GM18867 (cell line): ENCODE measurements around the gene ST6GAL1.
"Not testable (repeated sequence)": the region's sequence is repeated elsewhere in the genome, so short reads cannot be mapped to it uniquely, and the experiment has no call there.

Source experiments
- ATAC-seq: cut with Tn5 transposase; IDR thresholded peaks from one replicate; pipeline ENCODE4 v1.9.1; 2021; ENCODE audit warnings: mild to moderate bottlenecking, moderate library complexity; ENCODE audit not compliant: unreplicated experiment

ST6GAL1 gene

DNA sequence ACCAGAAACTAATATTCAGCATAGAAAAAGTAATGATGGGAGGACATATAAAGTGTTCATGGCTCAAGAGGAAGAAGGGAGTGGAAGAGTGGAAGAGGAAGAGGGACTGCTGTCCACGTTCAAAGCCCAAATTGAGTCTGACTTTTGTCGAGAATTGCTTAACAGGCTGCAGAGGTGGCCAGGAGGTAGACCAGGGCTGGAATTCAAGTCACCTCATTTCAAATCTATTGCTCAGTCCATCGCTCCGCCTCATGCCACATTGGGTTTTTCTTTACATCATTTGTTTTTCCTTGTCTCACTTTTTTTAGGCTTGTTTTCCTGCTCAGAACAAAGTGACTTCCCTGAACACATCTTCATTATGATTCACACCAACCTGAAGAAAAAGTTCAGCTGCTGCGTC, 112.0 kb downstream of the ST6GAL1 start:
- no peak for ATAC-seq

DNA sequence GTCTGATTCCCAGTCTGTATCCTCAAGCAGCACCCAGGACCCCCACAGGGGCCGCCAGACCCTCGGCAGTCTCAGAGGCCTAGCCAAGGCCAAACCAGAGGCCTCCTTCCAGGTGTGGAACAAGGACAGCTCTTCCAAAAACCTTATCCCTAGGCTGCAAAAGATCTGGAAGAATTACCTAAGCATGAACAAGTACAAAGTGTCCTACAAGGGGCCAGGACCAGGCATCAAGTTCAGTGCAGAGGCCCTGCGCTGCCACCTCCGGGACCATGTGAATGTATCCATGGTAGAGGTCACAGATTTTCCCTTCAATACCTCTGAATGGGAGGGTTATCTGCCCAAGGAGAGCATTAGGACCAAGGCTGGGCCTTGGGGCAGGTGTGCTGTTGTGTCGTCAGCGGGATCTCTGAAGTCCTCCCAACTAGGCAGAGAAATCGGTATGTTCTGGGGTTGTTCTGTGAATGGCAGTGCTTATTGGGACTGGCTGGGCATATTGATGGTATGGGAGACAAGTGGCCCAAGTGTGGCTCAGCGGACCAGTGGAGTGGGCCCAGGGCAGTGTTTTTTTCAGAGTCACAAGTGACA, 112.6 kb downstream of the ST6GAL1 start:
- no peak for ATAC-seq

GRCh38 chr3:187044206-187044605, 113.9 kb downstream of the ST6GAL1 start:
- peak; percentile 59 for ATAC-seq

DNA sequence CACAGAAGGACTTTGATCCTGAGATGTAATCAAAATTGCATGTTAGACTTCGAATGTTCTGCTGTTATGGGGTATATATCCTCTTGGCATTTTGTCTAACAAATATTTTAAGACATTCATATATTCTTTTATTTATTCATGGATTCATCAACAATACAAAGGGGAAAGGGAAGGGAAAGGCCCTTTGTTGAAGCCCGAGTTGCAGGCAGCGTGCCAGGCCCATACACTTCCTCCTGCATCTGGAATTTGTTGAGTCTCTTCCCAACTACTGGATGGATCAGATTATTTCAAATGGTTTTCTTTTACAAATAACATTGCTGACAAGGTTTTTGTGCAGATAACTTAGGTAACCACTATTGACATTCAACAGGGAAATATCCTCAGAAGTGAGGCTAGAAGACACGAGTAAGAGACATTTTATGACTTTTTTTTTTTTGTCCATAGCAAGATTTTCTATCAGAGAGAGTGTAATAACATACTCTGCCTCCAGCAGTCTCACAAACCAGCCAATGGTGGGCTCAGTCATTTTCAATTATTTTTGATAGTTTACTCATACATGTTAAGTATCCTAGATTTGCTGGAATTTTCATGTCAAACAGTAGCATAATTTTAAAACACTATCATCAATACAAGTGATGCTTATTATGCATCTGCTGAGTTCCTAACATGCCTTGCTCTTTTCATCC, 114.7 kb downstream of the ST6GAL1 start:
- ATAC-seq = no peak

DNA sequence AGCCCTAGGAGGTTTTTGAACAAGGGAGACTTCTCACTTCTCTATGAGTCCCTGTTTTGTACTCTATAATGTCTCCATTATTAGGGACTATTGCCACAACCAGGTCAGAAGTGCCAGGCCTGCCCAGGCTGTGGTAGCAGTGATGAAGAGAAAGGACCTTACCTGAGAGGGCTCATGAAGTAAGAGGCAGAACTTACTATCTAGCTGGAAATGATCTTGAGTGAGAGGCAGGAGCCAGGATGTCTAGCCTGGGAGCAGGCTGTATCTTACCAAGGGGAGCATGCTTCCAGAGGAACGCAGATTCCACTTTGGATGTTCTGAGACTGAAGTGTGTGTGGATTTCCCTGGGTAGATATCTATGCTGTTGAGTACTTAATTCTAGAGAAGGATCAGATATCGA, 115.7 kb downstream of the ST6GAL1 start:
- ATAC-seq = no peak

DNA sequence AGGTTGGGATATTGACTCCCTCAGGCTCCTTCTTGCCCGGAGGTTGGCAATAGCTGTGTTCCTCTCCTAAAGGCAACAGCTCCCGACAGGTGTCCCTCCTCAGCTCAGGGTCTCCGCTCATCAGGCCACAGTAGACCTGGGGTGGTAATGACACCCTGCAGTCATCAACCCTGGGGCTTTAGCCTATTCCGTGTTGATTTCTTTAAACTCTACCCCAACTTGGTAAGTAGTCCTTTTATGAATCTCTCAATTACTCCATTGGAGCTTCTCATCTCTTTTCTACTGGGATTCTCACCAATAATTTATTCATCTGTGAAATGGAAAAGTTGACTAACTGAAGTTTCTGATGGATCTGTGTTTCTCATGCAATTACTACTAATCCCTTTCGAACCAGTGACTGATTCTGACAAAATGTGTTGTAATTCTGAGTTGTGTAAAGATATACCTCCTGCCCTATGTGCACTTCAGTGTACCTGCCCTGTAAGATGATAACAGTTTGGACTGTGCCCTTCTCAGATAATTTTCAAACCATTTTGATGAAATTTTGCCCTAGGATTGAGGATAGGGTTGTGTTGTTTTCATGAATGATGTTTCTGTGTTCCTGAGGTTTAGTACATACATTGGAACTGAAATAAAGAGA, 119.3 kb downstream of the ST6GAL1 start:
- no peak for ATAC-seq

DNA sequence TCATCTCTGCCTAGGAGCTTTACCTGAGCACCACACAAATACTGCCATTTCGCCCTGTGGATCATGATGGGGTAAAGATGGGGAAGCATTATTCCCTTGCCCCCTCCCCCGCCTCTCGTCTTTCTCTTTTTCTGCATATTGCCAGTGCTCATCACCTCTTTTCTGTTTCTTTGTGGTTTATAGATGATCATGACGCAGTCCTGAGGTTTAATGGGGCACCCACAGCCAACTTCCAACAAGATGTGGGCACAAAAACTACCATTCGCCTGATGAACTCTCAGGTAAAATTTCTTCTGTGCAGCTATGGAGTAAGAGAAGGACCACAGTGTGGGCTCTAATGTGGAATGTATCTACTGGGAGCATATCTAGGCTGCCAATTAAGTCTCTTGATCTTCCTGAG, 120.7 kb downstream of the ST6GAL1 start:
- no peak for ATAC-seq

DNA sequence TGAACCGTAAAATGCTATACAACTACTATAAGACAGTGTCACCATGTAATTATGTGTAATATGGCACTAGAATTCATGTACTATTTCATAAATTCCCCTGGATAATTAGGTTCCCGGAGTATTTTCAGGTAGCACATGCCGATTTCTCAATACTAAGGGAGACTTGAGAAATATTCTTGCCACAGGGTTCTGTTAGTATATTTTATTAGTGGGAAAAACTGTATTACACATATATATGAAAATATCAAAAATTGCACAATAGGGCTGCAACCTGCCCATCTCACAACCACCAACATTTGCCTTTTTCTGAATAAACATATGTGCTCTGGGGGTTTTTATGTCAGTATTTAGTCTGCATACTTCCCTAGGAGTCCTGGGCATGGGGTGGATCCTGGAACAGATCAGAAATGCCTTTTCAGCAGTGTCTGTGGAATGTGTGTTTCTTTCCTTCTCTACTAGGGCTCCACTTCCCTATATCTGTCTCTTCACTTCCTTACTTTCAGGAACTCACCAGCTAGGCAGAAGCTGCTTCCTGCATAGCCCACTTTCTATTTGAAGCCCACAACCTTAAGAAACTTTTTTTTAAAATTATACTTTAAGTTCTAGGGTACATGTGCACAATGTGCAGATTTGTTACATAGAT, 121.5 kb downstream of the ST6GAL1 start:
- no peak for ATAC-seq

- ATAC-seq = not testable (repeated sequence)
These were observed 122.1 kb downstream of the ST6GAL1 start for GRCh38 chr3:187052427-187052826.

DNA sequence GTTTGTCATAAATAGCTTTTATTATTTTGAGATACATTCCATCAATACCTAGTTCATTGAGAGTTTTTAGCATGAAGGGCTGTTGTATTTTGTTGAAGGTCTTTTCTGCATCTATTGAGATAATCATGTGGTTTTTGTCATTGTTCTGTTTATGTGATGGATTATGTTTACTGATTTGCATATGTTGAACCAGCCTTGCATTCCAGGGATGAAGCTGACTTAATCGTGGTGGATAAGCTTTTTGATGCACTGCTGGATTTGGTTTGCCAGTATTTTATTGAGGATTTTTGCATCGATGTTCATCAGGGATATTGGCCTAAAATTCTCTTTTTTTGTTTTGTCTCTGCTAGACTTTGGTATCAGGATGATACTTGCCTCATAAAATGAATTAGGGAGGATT, 124.1 kb downstream of the ST6GAL1 start:
- ATAC-seq = not testable (repeated sequence)

- not testable (repeated sequence) for ATAC-seq
These were observed 127.5 kb downstream of the ST6GAL1 start for GRCh38 chr3:187057803-187058202.

GRCh38 chr3:187061748-187062147, 131.4 kb downstream of the ST6GAL1 start:
- no peak for ATAC-seq

GRCh38 chr3:187062526-187063177, 132.3 kb downstream of the ST6GAL1 start:
- ATAC-seq = no peak

GRCh38 chr3:187063286-187064121, 133.2 kb downstream of the ST6GAL1 start:
- ATAC-seq = no peak

DNA sequence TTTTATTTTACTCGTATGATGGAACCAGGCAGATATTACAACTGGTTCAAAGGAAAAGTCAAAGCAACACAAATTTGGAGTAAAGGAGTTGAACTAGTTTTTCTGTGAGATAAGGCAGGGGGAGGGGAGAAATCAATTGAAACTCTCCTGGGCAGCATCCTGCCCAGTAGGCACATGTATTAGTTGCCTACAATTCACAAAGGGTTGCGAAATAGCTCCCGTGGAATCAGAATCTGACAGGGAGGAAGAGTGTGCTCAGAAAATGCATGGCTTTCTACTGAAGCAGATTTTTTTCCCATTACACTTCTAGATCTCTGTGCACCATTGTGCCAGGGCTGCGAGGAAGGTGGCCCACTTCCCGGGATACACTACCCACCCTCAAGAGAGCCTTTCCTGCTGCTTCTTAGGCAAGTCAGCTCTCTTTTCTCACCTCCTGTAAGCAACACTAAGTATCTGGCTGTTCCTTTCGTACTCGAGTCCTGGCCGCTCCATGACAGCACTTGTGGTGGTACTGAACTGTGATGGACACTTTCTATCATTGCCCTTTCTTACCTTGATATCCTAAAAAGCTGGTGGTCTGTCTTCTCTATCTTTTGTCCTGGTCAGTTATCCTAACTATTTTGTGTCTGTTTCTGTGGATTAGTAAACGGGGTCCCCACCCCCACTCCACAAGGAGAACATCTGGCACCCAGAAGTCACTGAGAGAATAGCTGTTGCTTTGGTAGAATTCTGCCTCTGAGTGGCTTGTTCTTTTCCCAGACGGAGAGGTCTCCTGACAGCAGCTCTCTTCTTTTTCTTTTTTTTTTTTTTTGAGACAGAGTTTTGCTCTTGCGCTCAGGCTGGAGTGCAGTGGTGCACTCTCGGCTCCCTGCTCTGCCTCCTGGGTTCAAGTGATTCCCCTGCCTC, 134.1 kb downstream of the ST6GAL1 start:
- ATAC-seq = peak; percentile 14

DNA sequence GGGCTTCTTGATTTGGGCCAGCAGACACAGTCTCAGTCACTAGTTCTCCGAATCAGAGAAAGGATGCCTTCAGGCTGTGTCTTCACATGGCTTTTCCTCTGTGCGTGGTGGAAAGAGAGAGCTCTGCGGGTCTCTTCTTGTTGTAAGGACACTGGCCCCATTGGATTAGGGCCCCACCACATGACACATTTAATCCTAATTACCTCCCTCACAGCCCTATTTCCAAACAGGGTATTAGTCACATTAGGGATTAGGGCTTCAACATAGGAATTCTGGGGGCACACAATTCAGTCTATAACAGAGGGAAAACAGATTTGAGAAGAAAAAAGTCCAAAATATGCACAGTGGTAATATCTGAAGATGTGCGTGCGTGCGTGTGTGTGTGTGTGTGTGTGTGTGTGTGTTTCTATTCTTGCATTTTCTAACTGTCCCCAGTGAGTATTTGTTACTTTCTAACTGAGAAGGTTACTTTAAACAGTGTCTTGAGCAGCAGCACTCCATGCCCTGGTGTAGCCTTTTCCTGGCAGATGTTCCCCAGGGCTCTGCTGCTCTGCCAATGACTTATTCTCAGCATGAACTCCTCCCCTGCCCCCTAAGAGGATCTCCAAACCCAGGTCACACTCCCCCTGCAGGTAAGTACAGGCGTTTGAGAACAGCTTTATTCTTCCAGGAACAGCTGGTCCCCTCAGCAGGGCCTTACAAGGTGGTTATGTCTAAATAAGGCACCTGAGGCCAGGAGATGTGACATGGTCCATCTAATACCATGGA, 136.1 kb downstream of the ST6GAL1 start:
- peak; percentile 31 for ATAC-seq

DNA sequence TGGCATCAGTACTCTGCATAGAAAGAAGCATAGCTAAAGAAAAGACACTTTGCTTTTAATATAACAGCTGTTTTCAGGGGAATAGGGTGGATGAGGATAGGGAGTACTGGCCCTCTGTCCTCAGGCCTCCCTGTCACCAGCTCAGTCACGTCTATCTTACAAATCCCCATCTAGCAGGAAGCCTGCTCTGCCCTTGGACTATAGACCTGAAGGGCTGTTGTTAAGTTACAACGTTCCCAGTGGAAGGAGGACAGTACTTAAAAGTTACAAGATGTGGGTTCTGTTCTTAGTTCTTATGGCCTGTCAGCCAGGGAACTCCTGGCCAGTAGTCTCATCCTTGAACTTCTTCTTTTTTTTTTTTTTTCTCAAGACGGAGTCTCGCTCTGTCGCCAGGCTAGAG, 138.5 kb downstream of the ST6GAL1 start:
- ATAC-seq = no peak

- ATAC-seq = no peak
These were observed 139.7 kb downstream of the ST6GAL1 start for GRCh38 chr3:187069857-187070516.
